Fibroblast of mammary gland (primary cell): ENCODE measurements around the gene NXNL2.

Experiments used
- DNase-seq: peaks from one replicate; pipeline ENCODE4 v3.0.0-alpha.2; 2010; ENCODE audit warnings: low read depth
- H3K4me3 ChIP-seq: 2 replicates; pipeline ENCODE4 v1.5.1; 2011; ENCODE audit warnings: low read depth, mild to moderate bottlenecking, low read length, moderate library complexity; ENCODE audit not compliant: control insufficient read depth
- CTCF ChIP-seq: conservative IDR thresholded peaks from 2 replicates; pipeline ENCODE4 v1.5.1; 2011; ENCODE audit warnings: low read depth, low read length, inconsistent platforms; ENCODE audit not compliant: control insufficient read depth, insufficient read depth

Gene NXNL2

DNA sequence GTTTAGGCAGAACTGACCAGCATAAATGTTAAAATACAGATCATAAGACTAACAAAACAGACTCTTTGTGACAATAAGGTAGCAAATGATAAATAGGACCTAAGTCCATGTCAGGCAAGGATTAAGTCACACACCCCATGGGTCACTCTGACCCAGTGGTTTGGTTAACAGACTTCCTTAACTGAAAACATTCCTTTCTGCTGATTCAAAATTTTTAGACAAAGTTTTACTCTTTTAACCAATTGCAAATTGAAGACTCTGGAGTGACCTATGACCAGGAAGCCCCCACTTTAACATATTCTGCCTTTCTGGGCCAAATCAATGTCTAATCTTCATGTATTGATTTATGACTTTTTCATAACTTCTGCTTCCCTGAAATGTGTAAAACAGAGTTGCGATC lies 4.9 kb upstream of the NXNL2 start:
- TF ChIP-seq CTCF: no peak
- DNase-seq: peak; percentile 82
- no peak overlapping the region for H3K4me3 ChIP-seq

GRCh38 chr9:88531920-88532698 lies 2.9 kb upstream of the NXNL2 start:
- no peak for TF ChIP-seq CTCF
- peak; percentile 58 for DNase-seq
- H3K4me3 ChIP-seq: peak overlapping the region; percentile 20

DNA sequence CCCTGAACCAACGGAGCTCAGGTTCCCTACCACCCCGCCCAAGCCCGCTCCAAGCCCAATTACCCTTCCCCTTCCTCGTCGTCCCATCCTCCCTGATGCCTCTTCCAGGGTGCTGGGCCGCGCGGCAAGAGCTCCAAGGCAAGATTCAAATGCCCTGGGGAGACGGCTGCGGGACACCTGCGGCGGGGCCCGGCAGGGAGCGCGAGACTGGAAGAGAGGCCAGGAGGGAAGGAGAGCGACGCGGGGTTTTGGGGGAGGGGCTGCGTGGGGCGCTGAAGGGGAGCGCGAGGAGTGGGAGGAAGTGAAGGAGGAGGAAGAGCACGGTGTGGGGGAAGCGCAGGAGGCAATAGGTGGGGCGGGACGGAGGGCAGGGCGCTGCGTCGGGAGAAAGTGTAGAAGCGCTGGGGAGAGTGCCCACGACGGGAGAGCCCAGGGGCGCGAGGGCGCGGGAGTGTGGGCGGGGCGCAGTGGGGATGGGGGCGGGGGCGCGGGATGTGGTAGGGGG lies 975 bp upstream of the NXNL2 start:
- peak; percentile 28 for DNase-seq
- peak overlapping the region; percentile 64 for H3K4me3 ChIP-seq
- no peak for TF ChIP-seq CTCF

GRCh38 chr9:88535226-88536022 lies 446 bp downstream of the NXNL2 start:
- H3K4me3 ChIP-seq: peak overlapping the region; percentile 64
- no peak for DNase-seq
- TF ChIP-seq CTCF: no peak

DNA sequence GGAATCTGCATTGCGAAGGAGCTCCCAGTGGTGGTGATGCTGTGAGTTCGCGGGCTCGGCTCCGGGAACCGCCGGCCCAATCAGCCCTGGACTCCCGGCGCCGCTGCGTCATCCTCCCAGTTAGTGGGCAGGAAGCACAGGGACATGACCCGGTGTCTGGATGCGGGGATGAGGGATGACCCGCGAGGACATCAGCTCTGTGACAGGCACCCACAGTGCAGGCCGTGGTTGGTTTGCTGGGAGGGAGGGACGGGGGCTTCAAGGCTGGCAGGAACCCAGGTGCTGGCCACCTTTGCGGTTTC lies 996 bp downstream of the NXNL2 start:
- TF ChIP-seq CTCF: no peak
- DNase-seq: peak; percentile 35
- H3K4me3 ChIP-seq: peak overlapping the region; percentile 64

- no peak for TF ChIP-seq CTCF
- H3K4me3 ChIP-seq: no peak overlapping the region
- no peak for DNase-seq
These were observed 2.2 kb downstream of the NXNL2 start for GRCh38 chr9:88536951-88537760.
